Bone marrow (tissue), 2 donors: ENCODE data around the gene DPP4.
"Not testable (repeated sequence)": the region's sequence is repeated elsewhere in the genome, so short reads cannot be mapped to it uniquely, and the experiment has no call there.

ENCODE experiments used
- DNase-seq, 2 donors: peaks; one replicate each; lab custom pipeline; 2025; lab: John Stamatoyannopoulos, UW

DPP4 gene

DNA sequence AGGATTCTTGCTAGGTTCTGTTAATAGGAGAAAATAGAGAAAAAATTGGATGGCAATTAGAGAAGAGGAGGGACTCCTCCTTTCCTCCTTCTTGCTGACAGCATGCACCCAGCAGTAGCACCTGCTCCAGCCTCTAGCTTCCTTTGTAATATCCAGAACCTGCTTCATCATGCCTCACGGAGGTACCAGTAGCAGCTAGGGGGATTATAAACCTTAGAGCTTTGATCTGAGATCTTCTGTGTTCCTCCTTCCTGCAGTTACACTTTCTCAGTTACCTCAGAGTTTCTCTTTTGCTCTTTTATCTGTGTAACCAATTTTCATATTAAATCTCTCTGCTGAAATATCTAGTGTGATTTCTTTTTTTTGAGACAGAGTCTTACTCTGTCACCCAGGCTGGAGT, 16.6 kb downstream of the DPP4 start:
- DNase-seq: no peak

DNA sequence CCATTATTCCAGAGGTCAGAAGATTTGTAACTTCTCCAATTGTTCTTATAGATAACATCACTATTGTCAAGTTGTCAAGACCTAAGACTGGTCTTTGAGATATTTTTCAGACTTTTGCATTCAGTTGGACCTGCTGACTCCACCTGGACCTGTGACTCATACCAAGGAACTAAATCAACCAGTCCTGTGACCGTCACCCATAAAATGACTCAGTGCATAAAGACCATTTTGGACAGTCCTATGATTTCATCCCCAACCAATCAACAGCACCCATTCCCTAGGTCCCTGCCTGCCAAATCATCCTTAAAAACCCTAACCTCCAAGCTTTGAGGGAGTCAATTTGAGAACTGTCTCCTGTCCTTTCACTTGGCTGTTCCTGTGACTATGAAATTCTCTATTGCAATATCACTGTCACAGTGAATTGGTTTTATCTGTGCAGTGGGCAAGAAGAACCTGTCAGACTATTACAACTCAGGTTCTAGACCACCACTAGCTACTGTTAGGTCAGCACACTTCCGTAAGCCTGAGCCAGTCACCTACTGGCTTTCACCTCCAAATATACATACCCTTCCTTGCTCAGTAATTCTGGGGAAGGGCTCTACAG, 17.1 kb downstream of the DPP4 start:
- DNase-seq: no peak

DNA sequence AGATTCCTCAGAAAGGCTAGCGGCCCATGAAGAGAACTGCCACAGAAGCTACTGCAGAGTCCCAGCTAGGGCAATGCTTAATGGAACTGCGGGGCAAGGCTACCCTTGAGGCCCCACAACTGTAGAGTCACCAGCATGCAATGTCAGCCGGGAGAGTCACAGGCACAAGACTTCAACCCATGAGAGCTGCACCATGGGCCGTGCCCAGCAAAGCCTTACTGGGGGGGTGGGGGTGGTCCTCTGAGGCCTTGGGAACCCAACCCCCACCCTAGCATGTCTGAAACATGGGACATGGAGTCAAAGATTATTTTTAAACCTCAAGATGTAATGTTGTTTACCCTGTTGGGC, 20.2 kb downstream of the DPP4 start:
- DNase-seq: no peak

DNA sequence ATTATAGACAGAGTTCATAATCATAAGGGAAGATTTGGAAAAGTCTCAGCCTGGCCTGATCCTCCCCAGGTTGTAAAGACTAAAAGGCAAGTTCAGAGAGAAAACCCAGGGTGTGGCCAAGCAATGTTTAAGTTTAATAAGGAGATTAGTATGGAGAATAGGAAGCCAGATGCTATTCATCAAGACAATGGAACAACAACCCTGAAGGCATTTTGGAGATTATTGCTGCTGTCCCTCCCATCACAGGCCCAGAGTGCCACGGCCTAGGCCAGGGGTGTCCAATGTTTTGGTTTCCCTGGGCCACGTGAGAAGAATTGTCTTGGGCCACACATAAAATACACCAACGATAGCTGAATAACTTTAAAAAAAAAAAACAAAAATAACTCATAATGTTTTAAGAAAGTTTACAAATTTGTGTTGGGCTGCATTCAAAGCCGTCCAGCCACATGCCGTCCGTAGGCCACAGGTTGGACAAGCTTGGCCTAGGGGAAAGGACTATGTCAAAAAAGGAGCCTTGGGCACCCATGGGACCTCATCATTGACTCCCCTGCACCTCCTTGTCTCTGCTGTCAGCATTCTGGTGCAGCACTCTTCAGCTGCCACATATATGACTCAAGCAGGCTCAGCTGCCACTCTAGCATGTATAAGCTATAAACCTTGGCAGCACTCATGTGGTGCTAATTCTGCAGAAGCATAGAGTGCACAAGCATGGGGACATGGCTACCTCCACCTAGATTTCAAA, 20.8 kb downstream of the DPP4 start:
- DNase-seq: no peak

DNA sequence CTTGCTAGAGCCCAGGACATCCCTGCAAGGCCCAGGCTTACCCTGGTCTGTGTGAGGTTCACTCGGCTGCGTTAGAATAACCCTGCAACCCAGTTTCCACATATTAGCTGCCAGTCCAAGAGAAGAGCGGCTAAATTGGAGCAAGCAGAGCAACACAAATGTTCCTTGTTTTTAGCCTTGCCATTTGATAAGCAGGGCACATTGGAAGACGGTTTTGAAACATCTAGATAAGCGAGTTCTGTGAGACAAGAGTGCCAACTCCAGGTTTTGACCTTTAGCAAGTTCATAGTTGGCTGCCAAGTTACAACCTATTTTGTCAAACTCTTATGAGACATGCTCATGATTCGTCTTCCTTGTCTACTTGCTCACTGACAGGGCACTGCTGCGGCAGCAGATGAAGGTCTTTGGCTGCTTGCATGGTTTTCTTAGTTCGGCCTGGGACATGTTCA, 23.5 kb downstream of the DPP4 start:
- no peak for DNase-seq

DNA sequence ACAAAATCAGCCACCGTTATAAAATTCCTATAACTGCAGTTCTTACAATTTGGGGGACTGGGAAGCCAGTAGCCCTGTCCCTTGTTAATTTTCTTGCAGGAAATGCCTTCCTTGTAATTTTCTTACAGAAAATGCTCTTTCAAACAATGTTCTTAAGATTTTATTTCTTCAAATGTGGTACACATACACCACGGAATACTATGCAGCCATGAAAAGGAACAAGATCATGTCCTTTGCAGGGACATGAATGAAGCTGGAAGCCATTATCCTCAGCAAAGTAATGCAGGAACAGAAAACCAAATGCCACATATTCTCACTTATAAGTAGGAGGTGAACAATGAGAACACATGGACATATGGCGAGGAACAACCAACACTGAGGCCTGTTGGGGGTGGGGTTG, 24.9 kb downstream of the DPP4 start:
- DNase-seq: not testable (repeated sequence)

DNA sequence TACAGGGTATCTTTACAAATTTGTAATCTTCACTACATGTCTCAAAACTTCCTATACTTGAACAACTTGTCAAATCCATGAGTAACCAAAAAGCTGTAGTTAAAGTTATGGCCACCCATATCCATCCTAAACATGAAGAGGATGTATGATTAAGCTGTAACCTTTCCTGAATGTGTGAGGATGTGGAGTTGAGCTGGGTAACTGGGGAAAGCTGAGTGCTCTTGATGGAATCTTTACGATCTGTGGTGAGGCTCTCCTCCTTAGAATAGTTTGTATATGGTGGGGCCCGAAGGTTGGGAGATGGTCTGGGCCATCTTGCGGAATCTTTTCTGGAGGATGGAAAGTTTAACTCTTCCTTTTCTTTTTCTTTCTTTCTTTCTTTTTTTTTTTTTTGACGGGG, 29.4 kb downstream of the DPP4 start:
- DNase-seq: no peak

DNA sequence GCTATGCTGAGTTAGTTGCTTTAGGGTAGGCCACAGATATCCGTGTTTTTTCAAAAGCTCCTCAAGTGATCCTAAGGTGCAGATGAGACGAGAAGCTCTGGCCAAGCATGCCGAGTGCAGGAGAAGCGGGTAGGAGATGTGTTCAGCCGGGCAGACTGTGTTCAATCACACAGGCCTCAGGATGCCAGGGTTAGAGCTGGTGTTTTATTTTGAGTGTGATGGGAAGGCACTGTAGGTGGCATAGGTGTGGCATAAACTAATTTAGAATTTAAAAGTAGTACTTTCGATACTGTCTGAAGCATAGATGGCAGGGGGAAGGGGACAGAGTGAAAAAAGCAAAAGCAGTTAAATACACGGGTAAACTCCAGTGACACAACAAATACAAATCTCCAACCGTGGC, 30.9 kb downstream of the DPP4 start:
- DNase-seq: no peak

DNA sequence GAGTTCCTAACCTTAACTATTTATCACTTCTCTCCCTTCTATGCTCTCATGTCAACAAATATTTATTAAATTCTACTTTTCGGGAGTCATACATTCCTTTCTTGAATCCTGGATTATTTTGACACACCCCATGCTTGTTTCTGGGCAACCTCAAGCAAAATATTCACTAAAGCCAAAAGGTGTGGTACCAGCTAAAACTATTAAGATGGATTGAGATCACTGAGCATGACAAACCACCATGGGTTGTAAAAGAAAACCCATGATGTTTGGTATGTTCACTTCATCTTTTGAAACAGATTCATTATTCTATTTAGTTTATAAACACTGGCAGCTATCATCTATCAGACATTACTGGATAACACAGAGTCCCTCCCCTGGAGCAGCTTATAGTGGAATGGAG, 32.5 kb downstream of the DPP4 start:
- no peak for DNase-seq

DNA sequence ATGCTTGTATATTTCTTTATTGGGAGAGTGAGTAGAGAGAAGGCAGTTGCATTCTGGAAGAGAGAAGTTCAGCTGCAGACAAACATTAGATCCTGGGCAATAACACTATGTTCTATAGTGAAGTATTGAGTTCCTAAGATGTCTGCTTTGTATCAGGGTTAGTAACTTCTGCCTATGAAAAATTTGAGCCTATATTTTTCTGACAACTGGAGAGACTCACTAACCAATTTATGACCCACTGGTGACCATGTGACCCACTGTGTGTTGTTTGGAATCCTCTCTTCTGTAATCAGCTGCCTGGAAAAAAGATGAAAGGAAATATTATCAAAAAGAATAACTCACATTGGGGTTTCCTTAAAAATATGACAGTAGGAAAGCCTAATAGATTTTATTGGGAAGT, 35.3 kb downstream of the DPP4 start:
- no peak for DNase-seq

DNA sequence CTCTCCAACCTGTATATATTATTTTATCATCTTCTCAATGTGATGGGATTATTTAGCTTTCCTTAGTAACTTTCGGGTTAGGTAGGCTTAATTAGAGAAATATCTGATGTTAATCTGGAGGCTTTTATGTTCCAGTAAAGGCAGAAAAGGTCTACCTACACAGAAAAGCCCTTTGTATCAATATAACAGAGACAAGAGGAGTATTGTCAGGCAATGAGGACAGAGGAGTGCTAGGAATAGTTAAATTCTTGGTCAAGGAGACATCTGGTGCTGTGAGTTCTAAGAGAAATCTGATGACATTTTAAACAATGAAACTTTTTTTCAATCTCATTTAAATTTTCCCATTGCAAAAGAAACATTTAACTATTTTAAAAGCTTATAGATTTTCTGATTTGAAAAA, 36.1 kb downstream of the DPP4 start:
- no peak for DNase-seq

DNA sequence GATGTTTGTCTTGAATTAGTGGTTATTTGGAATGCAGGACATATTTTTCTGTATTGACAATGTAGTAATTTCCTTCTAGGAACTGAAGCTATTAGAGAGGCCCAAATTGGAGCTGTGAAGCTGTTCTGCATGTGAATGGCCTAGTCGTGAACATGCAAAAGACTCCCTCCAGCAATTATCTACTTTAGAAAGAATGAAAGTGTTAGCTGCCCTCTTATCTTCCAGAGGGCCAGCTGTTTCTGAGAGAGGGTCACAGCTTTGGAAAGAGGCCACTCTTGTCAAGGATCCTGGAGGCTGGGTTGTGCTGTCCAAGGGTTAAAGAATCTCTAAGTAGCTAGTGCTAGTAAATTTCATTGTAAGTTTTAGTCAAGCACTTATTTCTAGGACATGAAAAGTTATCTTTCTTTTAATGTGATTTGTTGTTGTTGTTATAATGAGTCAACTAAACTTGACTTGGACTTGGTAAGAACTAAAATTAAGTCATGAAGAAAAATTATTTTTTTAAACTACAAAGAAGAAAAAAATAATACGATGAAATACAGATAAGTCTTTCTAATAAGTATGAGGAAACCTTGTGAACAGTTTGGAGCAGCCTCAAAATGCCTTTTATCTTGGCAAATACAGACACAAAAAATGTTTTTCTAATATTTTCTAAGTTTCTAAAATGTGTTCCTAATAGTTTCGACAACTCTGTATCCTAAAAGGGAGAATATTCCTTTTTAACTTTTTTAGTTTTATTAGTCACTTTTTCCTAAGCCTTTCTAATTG, 36.8 kb downstream of the DPP4 start:
- no peak for DNase-seq

DNA sequence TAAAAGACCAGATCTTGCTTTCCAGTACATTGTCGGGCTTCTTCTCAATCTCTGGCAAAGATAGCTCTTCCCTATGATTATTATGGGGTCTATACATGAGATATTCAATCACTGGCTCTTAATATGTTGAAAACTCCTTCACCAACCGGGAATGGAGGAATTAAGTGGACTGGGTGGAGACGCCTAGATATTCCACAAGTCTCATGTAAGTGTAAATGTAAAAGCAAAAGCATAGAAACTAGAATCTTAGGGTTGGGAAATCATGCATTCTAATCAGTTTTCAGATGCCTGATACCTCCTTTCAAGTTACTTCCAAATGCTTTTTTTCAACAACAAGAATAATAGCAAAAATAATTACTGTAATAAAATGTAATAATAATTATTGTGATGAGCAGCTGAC, 38.0 kb downstream of the DPP4 start:
- DNase-seq: no peak

DNA sequence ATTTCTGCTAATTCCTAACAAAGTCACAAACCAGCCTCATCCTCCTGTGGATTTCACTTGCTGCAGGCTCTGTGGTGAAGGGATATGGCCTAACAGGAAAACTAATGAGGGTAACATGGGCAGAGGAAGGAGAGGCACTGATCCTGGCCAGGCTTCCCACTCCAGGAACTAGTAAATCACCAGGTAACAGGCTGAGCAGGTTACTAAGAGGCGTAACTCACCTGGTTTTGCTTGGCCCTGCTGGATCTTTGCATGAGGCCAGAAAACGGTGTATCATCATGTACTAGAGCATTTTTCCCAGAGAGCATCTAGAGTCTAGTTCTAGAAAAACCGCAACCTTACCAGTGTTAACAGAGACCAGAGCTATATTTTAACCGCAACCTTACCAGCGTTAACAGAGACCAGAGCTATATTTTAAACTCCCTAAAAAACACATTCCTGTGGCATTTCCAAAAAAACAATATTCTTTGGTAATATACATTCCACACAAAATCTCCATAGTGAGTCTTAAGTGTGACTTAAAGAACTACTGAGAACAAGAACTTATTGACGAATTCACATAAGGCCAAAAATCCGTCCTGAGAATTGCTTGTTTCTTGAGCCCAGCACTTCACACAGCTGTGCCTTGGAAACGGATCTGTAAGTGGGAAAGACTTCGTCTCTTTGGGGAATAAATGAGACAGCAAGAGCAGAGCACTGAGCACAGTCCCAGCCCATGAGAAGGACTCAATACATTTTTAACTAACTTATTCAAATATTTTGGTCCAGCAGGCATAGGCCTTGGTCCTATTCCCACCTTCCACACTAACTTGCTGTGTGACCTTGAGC, 43.4 kb downstream of the DPP4 start:
- no peak for DNase-seq

DNA sequence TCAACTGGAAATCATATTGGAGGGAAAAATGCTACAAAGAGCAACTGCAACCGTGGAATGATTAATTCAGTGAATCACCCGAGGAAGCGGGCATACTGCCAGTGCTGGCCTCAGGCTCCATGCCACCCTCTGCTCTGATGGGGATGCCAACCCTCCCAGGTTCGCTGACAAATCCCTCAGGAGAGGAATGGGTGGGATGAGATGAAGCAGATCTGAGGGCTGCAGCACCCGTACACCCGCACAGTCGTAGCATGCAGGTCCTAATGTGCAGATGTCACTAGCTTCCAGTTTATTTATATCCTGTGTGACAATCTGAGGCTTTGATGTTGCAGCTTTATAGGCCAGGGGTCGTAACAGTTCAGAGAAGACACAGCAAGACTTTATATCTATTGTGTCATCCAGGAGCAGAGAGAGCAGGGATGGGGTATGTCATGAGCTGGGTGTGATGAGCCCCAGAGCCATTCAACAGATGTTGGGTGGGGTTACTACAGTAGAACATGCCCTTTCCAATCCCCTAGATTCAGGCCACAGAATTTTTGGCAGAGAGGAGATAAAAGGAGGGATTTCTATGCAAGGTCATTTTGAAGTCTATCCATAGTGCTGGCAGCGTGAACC, 44.6 kb downstream of the DPP4 start:
- no peak for DNase-seq

DNA sequence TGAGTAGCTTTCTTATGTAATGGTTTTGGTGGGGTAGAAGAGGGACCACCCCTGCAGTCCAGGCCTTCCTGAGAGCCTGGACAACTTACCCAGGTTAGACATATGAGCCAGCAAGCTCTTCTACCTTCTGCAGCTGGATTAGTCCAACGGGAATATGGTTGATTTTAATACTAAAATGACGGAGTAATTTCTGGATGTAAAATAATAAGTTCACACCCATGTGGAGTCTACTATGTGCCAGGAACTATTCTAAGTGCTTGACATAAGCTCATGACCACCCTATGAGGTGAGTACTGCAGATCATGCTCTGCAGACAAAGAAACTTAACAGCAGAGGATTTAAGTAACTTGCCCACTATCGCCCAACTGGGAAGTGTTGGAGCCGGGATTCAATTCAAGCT, 45.5 kb downstream of the DPP4 start:
- no peak for DNase-seq

DNA sequence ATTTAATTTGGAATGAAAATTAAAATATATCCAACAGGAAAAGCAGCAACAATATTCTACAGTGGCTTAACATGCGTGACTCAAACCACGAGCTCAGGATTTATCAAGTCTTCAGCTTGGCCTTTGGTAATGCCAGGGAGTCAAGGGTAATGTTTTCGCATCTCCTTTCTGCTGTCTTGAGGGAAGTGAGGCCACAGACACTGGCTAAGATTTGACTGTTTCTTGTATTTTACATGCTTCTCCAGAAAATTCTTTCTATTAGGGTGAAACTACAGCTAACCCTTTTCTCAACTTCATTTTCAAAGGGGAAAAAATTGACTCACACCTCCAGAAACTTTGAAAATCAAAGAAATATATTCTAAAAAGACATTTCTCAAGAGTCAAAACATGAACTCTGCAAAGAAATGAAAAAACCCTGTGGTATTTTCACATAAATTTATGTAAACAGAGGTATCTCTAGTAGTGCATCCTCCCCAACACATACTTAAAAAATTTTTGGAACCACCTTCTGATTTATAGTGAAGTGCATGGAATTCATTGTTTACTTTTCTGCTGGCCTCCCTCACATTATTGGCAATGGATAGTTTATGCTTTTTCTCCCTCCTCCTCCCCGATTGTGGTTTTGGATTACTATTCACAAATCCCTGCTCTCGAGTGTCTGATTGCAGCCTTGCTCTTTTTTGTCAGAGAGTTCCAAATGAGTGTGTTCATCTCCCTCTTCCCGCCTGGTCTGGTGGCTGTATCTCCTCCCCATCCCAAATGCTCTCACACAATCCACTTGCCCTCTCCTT, 48.7 kb downstream of the DPP4 start:
- no peak for DNase-seq

DNA sequence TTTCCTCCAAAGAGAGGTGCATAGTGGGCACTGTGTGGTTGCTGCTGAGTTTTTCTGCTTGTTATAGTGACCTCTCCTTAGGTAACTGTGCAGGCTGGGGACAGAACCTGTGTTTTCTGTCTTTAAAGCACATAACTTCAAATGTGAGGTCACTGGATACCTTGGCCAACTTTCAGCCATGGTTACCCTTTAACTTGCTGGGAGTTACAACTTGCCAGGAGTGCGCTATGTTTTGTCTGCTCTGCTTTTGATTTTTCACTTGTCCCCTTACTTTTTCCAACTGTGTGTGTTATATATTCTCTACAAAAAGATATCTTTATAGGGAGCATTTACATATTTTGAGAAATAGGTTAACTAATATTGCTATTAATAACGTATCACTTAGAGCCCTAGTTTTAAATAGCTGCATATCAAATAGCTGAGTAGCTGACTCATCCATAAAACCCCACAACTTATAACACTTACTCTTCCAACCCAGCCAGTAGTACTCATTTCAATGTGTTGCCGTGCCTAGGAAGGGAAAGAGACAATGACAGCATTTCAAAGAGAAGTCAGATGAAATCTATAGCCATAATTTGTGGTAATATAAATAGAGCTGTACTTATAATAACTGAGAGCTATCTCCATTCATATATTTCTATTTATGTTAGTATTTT, 51.6 kb downstream of the DPP4 start:
- DNase-seq: no peak

DNA sequence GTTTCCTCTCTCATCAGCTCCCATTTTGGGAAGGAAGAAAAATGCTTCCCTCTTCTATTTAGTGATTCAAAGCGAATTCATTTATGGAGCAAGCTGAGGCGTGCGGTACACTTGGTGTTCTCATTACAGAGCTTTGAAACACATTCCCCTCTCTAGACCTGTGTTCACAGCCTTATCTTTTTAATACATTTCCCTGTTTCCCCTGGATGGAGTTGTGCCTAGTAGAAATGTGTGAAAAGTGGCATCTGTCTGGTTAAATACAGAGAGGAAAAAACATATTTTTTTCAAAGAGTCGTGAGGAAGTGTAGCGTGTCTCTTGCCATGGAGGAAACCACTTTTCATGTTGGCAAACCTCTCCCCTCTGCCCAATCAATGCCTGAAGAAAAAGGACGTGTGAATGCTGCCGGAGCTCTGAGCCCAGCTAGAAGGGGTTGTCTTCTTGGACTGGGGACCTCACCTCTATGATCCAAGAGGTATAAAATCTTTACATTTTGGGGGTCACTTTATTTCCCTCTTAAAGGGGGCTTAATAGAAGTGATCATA, 52.4 kb downstream of the DPP4 start:
- no peak for DNase-seq

DNA sequence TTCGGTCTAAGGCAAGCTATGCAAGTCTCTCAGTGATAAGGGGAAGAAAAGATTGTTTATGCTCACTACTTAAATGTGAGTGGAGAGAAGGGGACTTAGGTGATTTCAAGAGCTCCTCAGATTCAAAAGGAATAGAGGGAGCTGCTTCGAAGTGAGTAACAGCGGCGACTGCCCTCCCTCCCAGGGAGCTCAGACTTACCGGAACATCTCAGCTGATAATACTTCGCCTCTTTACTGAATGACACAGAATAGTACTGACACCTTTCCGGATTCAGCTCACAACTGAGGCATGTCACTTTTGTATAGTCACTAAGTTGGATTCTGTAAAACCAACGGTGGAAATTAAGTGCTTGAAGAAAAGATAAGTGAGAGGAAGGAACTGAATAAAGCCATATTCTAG, 55.5 kb downstream of the DPP4 start:
- DNase-seq: no peak
